ENCODE measurements around the gene ADAMTS16.

GRCh38 chr5:5290674-5291334 is 150.7 kb downstream of the ADAMTS16 start:
- no peak for TF ChIP-seq CTCF (IDR thresholded peaks at IDR 0.05)
- no peak for TF ChIP-seq POLR2A (IDR thresholded peaks at IDR 0.05)
